PC-9 (cell line): ENCODE data around the gene LDHAL6B. TPM values are rescaled to one million over a fixed set of nuclear protein-coding genes. Genes with fewer than 3 reads are reported as not detected.

Experiments used
- BruUV-seq: library from RNA; stranded (reverse); fragments of 400-500 nt; replicated peaks from 2 replicates; lab custom pipeline; 2021; lab: Mats Ljungman, UMichigan
- CTCF ChIA-PET: fragments of 300-600 bp; sonication (Branson Sonifier 250); formaldehyde crosslinking; loops from one replicate; lab custom pipeline; 2022; ENCODE audit warnings: antibody characterized with exemption; lab: Charles Lee
- POLR2A ChIA-PET: fragments of 300-600 bp; sonication (Branson Sonifier 250); formaldehyde crosslinking; loops from one replicate; lab custom pipeline; 2022; ENCODE audit warnings: antibody characterized with exemption; ENCODE audit not compliant: unreplicated experiment; lab: Charles Lee
- DNase-seq, 2 experiments: peaks; one replicate each; pipeline versions ENCODE4 v3.0.0 to v3.0.0-alpha.2; 2015 to 2022; ENCODE audit warnings: mixed read lengths in 1 of 2
- H2AFZ ChIP-seq: fragments of 200-600 bp; sonication (generic); 2 replicates; pipeline ENCODE4 v1.8.1; 2017; ENCODE audit warnings: antibody characterized with exemption
- H3F3A ChIP-seq: fragments of 200-600 bp; sonication (generic); 2 replicates; pipeline ENCODE4 v1.8.1; 2017; ENCODE audit warnings: antibody characterized with exemption, mild to moderate bottlenecking, low read depth; ENCODE audit not compliant: insufficient read depth
- H3K27ac ChIP-seq: fragments of 200-600 bp; sonication (generic); 2 replicates; pipeline ENCODE4 v1.6.1; 2016; ENCODE audit warnings: mixed run types
- H3K27me3 ChIP-seq: fragments of 200-600 bp; sonication (generic); 2 replicates; pipeline ENCODE4 v1.6.1; 2016; ENCODE audit warnings: low read depth, mixed run types; ENCODE audit not compliant: insufficient read depth
- H3K36me3 ChIP-seq: fragments of 200-600 bp; sonication (generic); 2 replicates; pipeline ENCODE4 v1.6.1; 2016; ENCODE audit warnings: low read depth, mixed run types
- H3K4me1 ChIP-seq: fragments of 200-600 bp; sonication (generic); replicated peaks from 2 replicates; pipeline ENCODE4 v1.6.1; 2016; ENCODE audit warnings: mixed run types; ENCODE audit not compliant: insufficient read depth
- H3K4me2 ChIP-seq: fragments of 200-600 bp; sonication (generic); 2 replicates; pipeline ENCODE4 v1.6.1; 2017; ENCODE audit warnings: mixed run types
- H3K4me3 ChIP-seq: fragments of 200-600 bp; sonication (generic); 2 replicates; pipeline ENCODE4 v1.6.1; 2016; ENCODE audit warnings: mixed run types
- H3K79me2 ChIP-seq: fragments of 200-600 bp; sonication (generic); 2 replicates; pipeline ENCODE4 v1.6.1; 2017; ENCODE audit warnings: low read depth, mixed run types
- H3K9me2 ChIP-seq: fragments of 200-600 bp; sonication (generic); 2 replicates; pipeline ENCODE4 v1.8.1; 2017; ENCODE audit warnings: mild to moderate bottlenecking; ENCODE audit not compliant: insufficient read depth
- H3K9me3 ChIP-seq: fragments of 200-600 bp; sonication (generic); 2 replicates; pipeline ENCODE4 v1.8.1; 2016; ENCODE audit warnings: low read depth; ENCODE audit not compliant: insufficient read depth
- H4K20me1 ChIP-seq: fragments of 200-600 bp; sonication (generic); 2 replicates; pipeline ENCODE4 v1.8.1; 2017; ENCODE audit not compliant: insufficient read depth
- CTCF ChIP-seq: fragments of 200-600 bp; sonication (generic); conservative IDR thresholded peaks from 2 replicates; pipeline ENCODE4 v1.6.1; 2017; ENCODE audit warnings: mixed run types, antibody characterized with exemption, mild to moderate bottlenecking, moderate library complexity
- EZH2 ChIP-seq: fragments of 200-600 bp; sonication (generic); IDR thresholded peaks from 2 replicates; pipeline ENCODE4 v1.8.0; 2017; ENCODE audit warnings: antibody characterized with exemption, low read depth
- intact Hi-C: fragments of 100-400 bp; cut with micrococcal nuclease; formaldehyde crosslinking; loops from one replicate; pipeline ENCODE4 v1.10.0; 2022; ENCODE audit not compliant: unreplicated experiment
- total RNA-seq: library from RNA; stranded (reverse); gene quantifications from 2 replicates; pipeline ENCODE4 v1.2.3, GENCODE V29; 2021

Gene LDHAL6B
- total RNA-seq, 1 experiment from 2014 or later = not detected

GRCh38 chr15:59252137-59252536 is 45.5 kb downstream of the LDHAL6B start:
- DNase-seq = no peak
- Histone ChIP-seq H3K4me2 (no peak overlapping the region), H3K27ac (peak overlapping the region; percentile 38; the same call in 1 of the 2 replicates), H4K20me1 (no peaks in the 10 kb centered on the region), H2AFZ (no peak overlapping the region), H3K9me2 (no peaks in the 10 kb centered on the region), H3K79me2 (peaks cover 55% of the 10 kb centered on the region), H3K36me3 (peaks cover 22% of the 10 kb centered on the region; the same call in 1 of the 2 replicates), H3K9me3 (no peaks in the 10 kb centered on the region), H3K27me3 (no peaks in the 10 kb centered on the region), H3K4me3 (no peak overlapping the region), H3F3A (peaks cover 41% of the 10 kb centered on the region), H3K4me1 (peaks cover 46% of the 10 kb centered on the region)
- BruUV-seq = no TSS peak
- TF ChIP-seq CTCF = no peak
- TF ChIP-seq EZH2 = no peak
- CTCF ChIA-PET = no interaction called here
- intact Hi-C loops = no loop called here
- POLR2A ChIA-PET = interaction anchor here (0.7 kb wide), 1 partner anchor 51 kb away, joined by 3 read pairs; no protein-coding TSS in a partner anchor

- intact Hi-C loops = loop anchor here (1.0 kb wide), 3 partner anchors 20 to 42 kb away; no protein-coding TSS in a partner anchor
- peak overlapping the region; percentile 67 for H3K4me2 ChIP-seq
Observed at GRCh38 chr15:59255680-59256336, 49.2 kb downstream of the LDHAL6B start.

GRCh38 chr15:59256482-59256881 is 49.8 kb downstream of the LDHAL6B start:
- no peaks in the 10 kb centered on the region for H3K27me3 ChIP-seq
- no peaks in the 10 kb centered on the region for H4K20me1 ChIP-seq
- no TSS peak for BruUV-seq
- H2AFZ ChIP-seq = no peak overlapping the region
- H3K9me3 ChIP-seq = no peaks in the 10 kb centered on the region
- H3K36me3 ChIP-seq = peaks cover 23% of the 10 kb centered on the region; the same call in 1 of the 2 replicates
- H3K27ac ChIP-seq = peak overlapping the region; percentile 90
- ChIA-PET POLR2A (interaction anchor here (0.6 to 0.7 kb wide), 2 partner anchors 16 to 86 kb away, joined by 4 to 5 read pairs; no protein-coding TSS in a partner anchor), CTCF (interaction anchor here (1.0 to 1.4 kb wide), 2 partner anchors 81 to 110 kb away, joined by 3 to 4 read pairs; no protein-coding TSS in a partner anchor)
- H3K4me3 ChIP-seq = no peak overlapping the region
- peaks cover 48% of the 10 kb centered on the region for H3K79me2 ChIP-seq
- TF ChIP-seq EZH2 = no peak
- TF ChIP-seq CTCF = no peak
- peaks cover 55% of the 10 kb centered on the region for H3F3A ChIP-seq
- peaks cover 58% of the 10 kb centered on the region for H3K4me1 ChIP-seq
- DNase-seq = peak; percentile 61 to 93
- peak overlapping the region; percentile 67 for H3K4me2 ChIP-seq
- intact Hi-C loops = loop anchor here (1.0 kb wide), 3 partner anchors 20 to 42 kb away; no protein-coding TSS in a partner anchor
- H3K9me2 ChIP-seq = no peaks in the 10 kb centered on the region

More at GRCh38 chr15:59255680-59256336, 49.2 kb downstream of the LDHAL6B start:
- Histone ChIP-seq H3K27ac (peak overlapping the region; percentile 90), H3K4me3 (no peak overlapping the region), H3K36me3 (peaks cover 28% of the 10 kb centered on the region; the same call in 1 of the 2 replicates), H3K4me1 (peaks cover 65% of the 10 kb centered on the region), H3K27me3 (no peaks in the 10 kb centered on the region), H3F3A (peaks cover 61% of the 10 kb centered on the region), H4K20me1 (no peaks in the 10 kb centered on the region), H3K79me2 (peaks cover 55% of the 10 kb centered on the region), H2AFZ (no peak overlapping the region), H3K9me2 (no peaks in the 10 kb centered on the region), H3K9me3 (no peaks in the 10 kb centered on the region)
- peak; percentile 46 to 93 for DNase-seq
- BruUV-seq = no TSS peak
- ChIA-PET CTCF (interaction anchor here (1.0 kb wide), 1 partner anchor 81 kb away, joined by 4 read pairs; no protein-coding TSS in a partner anchor), POLR2A (interaction anchor here (0.7 kb wide), 3 partner anchors 44 to 246 kb away, joined by 4 to 5 read pairs (median 5); no protein-coding TSS in a partner anchor)
- no peak for TF ChIP-seq CTCF
